K562 (cell line): ENCODE measurements around the gene NAPA. TPM values are rescaled to one million over a fixed set of nuclear protein-coding genes. Genes with fewer than 3 reads are reported as not detected.

ENCODE experiments used
- ATAC-seq: fragments of 200-7000 bp; cut with Tn5 transposase; 3 replicates; pipeline ENCODE4 v1.9.1; 2020; ENCODE audit warnings: moderate library complexity
- BruUV-seq: library from RNA; stranded (reverse); fragments of 400-500 nt; replicated peaks from 2 replicates; lab custom pipeline; 2021; lab: Mats Ljungman, UMichigan
- CTCF ChIA-PET: fragments of 300-600 bp; formaldehyde crosslinking; extraction: SDS; loops from one replicate; lab custom pipeline; 2021; ENCODE audit warnings: low intra/inter-chr PET ratio; lab: Yijun Ruan, JAX
- POLR2A ChIA-PET: fragments of 300-600, 350-650 bp; sonication (Branson Sonifier 250); formaldehyde crosslinking; extraction: SDS; loops from one replicate; lab custom pipeline; 2021; ENCODE audit warnings: antibody characterized with exemption, inconsistent platforms; lab: Yijun Ruan, JAX
- DNase-seq, 4 experiments: peaks; one replicate each; pipeline versions ENCODE4 v3.0.0 to v3.0.0-alpha.2; 2011 to 2018; ENCODE audit warnings: low spot score in 3 of 4, mixed read lengths in 3 of 4; ENCODE audit errors: extremely low read depth in 1 of 4
- FAIRE-seq: peaks from 2 replicates; lab custom pipeline; 2011; peaks lifted over from hg19 to GRCh38; lab: Jason Lieb, UNC
- H2AFZ ChIP-seq: 2 replicates; pipeline ENCODE4 v1.6.0; 2011; ENCODE audit warnings: low read depth, low read length, control low read depth, inconsistent platforms
- H3K27ac ChIP-seq: fragments of 200-600 bp; 3 replicates; pipeline ENCODE4 v1.8.0; 2011; ENCODE audit warnings: low read depth, mild to moderate bottlenecking, control low read depth, inconsistent platforms, low read length, moderate library complexity, mixed read lengths; ENCODE audit errors: extremely low read depth
- H3K27me3 ChIP-seq, 2 experiments: fragments of 300-600 bp in 1 of 2; 2 replicates in 1 of 2; 3 replicates in 1 of 2; pipeline versions ENCODE4 v1.6.0 to v1.8.0; 2011; ENCODE audit warnings: inconsistent platforms in 2 of 2, low read length in 2 of 2, mild to moderate bottlenecking in 1 of 2, mixed read lengths in 1 of 2, moderate library complexity in 1 of 2; ENCODE audit not compliant: control insufficient read depth in 2 of 2, insufficient read depth in 2 of 2
- H3K36me3 ChIP-seq: fragments of 300-600 bp; 3 replicates; pipeline ENCODE4 v1.8.0; 2011; ENCODE audit warnings: mild to moderate bottlenecking, low read length, inconsistent platforms; ENCODE audit not compliant: control insufficient read depth, insufficient read depth
- H3K4me1 ChIP-seq, 2 experiments: fragments of 200-600 bp in 1 of 2; replicated peaks in 1 of 2; 2 replicates in 1 of 2; 3 replicates in 1 of 2; pipeline versions ENCODE4 v1.5.1 to v1.8.0; 2011; ENCODE audit warnings: inconsistent platforms in 2 of 2, low read length in 2 of 2, mild to moderate bottlenecking in 1 of 2, mixed read lengths in 1 of 2, moderate library complexity in 1 of 2; ENCODE audit not compliant: control insufficient read depth in 2 of 2, insufficient read depth in 2 of 2
- H3K4me2 ChIP-seq: 2 replicates; pipeline ENCODE4 v1.6.1; 2011; ENCODE audit warnings: low read length, control low read depth, inconsistent platforms, mixed read lengths; ENCODE audit not compliant: insufficient read depth
- H3K4me3 ChIP-seq: fragments of 200-600 bp; sonication (generic), shearing (Covaris generic); 2 replicates; pipeline ENCODE4 v1.5.1; 2016; ENCODE audit warnings: control low read depth, inconsistent platforms
- H3K79me2 ChIP-seq: fragments of 200-600 bp; 3 replicates; pipeline ENCODE4 v1.8.0; 2011; ENCODE audit warnings: low read length, inconsistent platforms; ENCODE audit not compliant: control insufficient read depth, insufficient read depth
- H3K9ac ChIP-seq, 2 experiments: 2 replicates each; pipeline versions ENCODE4 v1.6.0 to v1.6.1; 2011; ENCODE audit warnings: low read depth in 2 of 2, low read length in 2 of 2, control low read depth in 1 of 2, inconsistent platforms in 1 of 2, mild to moderate bottlenecking in 1 of 2, mixed read lengths in 1 of 2; ENCODE audit not compliant: insufficient read depth in 1 of 2
- H3K9me1 ChIP-seq: one replicate; pipeline ENCODE4 v1.6.0; 2011; ENCODE audit warnings: inconsistent platforms, mild to moderate bottlenecking, low read length, moderate library complexity; ENCODE audit not compliant: control insufficient read depth, insufficient read depth
- H3K9me3 ChIP-seq: replicated peaks from 2 replicates; pipeline ENCODE4 v1.5.1; 2011; ENCODE audit warnings: low read depth, low read length, inconsistent platforms; ENCODE audit not compliant: control insufficient read depth, insufficient read depth
- H4K20me1 ChIP-seq: replicated peaks from 2 replicates; pipeline ENCODE4 v1.6.1; 2011; ENCODE audit warnings: low read length, inconsistent platforms, mixed read lengths; ENCODE audit not compliant: control insufficient read depth, insufficient read depth
- CTBP1 ChIP-seq: fragments of 450-650 bp; IDR thresholded peaks from 2 replicates; pipeline ENCODE4 v1.6.1; 2016; ENCODE audit warnings: borderline replicate concordance
- DPF2 ChIP-seq: fragments of 450-650 bp; IDR thresholded peaks from 2 replicates; pipeline ENCODE4 v1.6.1; 2016
- ELF1 ChIP-seq: fragments of 200-800 bp; sonication (Bioruptor generic); IDR thresholded peaks from 2 replicates; pipeline ENCODE4 v1.6.1; 2016; ENCODE audit warnings: missing genetic modification characterization, missing compliant biosample characterization
- ELF4 ChIP-seq: fragments of 450-650 bp; formaldehyde crosslinking; IDR thresholded peaks from 2 replicates; pipeline ENCODE4 v1.4.0; 2022; ENCODE audit warnings: missing genetic modification characterization
- HCFC1 ChIP-seq: IDR thresholded peaks from 2 replicates; pipeline ENCODE4 v1.6.1; 2012; ENCODE audit warnings: low read depth, low read length, improper control_type of control experiment
- HDAC2 ChIP-seq: fragments of 450-650 bp; IDR thresholded peaks from 2 replicates; pipeline ENCODE4 v1.6.1; 2016; ENCODE audit warnings: mild to moderate bottlenecking
- MEIS2 ChIP-seq: fragments of 450-650 bp; IDR thresholded peaks from 2 replicates; pipeline ENCODE4 v1.6.1; 2014; ENCODE audit warnings: mild to moderate bottlenecking; ENCODE audit not compliant: partially characterized antibody
- SP1 ChIP-seq: sonication (generic); formaldehyde crosslinking; IDR thresholded peaks from 2 replicates; pipeline ENCODE4 v1.8.1; 2022; ENCODE audit warnings: mild to moderate bottlenecking, missing genetic modification reagents
- YY1 ChIP-seq, 3 experiments: IDR thresholded peaks; 2 replicates each; pipeline ENCODE4 v1.6.1; 2011; ENCODE audit warnings: low read length in 2 of 3, mild to moderate bottlenecking in 2 of 3, moderate library complexity in 2 of 3, borderline replicate concordance in 1 of 3, control low read depth in 1 of 3, low read depth in 1 of 3; ENCODE audit not compliant: insufficient read depth in 3 of 3, insufficient replicate concordance in 2 of 3, control insufficient read depth in 1 of 3, insufficient read length in 1 of 3; ENCODE audit errors: extremely low read depth in 1 of 3
- ZBTB8A ChIP-seq: fragments of 450-650 bp; IDR thresholded peaks from 2 replicates; pipeline ENCODE4 v1.6.1; 2018; ENCODE audit warnings: mild to moderate bottlenecking, moderate library complexity; ENCODE audit not compliant: partially characterized antibody
- ZNF143 ChIP-seq: sonication (generic); formaldehyde crosslinking; IDR thresholded peaks from 2 replicates; pipeline ENCODE4 v1.9.0; 2022; ENCODE audit warnings: mild to moderate bottlenecking, missing genetic modification reagents
- WGBS: fragments of 100-300 bp; shearing (Covaris generic); methylation state at CpG from one replicate; pipeline ENCODE4 v1.1.6; 2016; ENCODE audit warnings: low coverage, mixed read lengths; ENCODE audit not compliant: insufficient coverage; ENCODE audit errors: missing lambda C conversion rate; 5-methylcytosine and 5-hydroxymethylcytosine counted together
- in situ Hi-C: fragments of 300-500 bp; cut with MboI; formaldehyde crosslinking; loops from 4 replicates; pipeline ENCODE4 v1.15.0; 2018; ENCODE audit warnings: inconsistent platforms, mixed read lengths
- intact Hi-C: fragments of 100-400 bp; cut with micrococcal nuclease; formaldehyde crosslinking; loops from 2 replicates; pipeline ENCODE4 v1.14.2; 2022
- polyA plus RNA-seq, 8 experiments: library from polyadenylated mRNA; depleted of rRNA in 4 of 8; stranded (reverse) in 5 of 8; unstranded in 3 of 8; fragments of >200 nt; fragmentation: Nextera tagmentation in 2 of 8; fragmentation: Illumina TruSeq in 1 of 8; extraction: Ambion mirVana in 2 of 8; extraction: Trizol in 1 of 8; gene quantifications; 2 replicates each; pipeline versions ENCODE4 v1.2.1 to v1.2.3, GENCODE V29; 2011 to 2014; ENCODE audit warnings: inconsistent platforms in 1 of 8, missing spikeins in 1 of 8
- total RNA-seq, 7 experiments: library from RNA; depleted of rRNA in 6 of 7; stranded (reverse); fragments of >200 nt in 6 of 7; fragmentation: Illumina TruSeq in 2 of 7; extraction: Trizol in 2 of 7; gene quantifications; 2 replicates each; pipeline versions ENCODE4 v1.2.1 to v1.2.3, GENCODE V29; 2011 to 2021; ENCODE audit warnings: low replicate concordance in 1 of 7
- TF ChIP-seq, protein P1 (sequence below): fragments of 450-650 bp; IDR thresholded peaks from 2 replicates; pipeline ENCODE4 v1.6.1; 2016
- TF ChIP-seq, protein P2 (sequence below), 2 experiments: IDR thresholded peaks in 1 of 2; conservative IDR thresholded peaks in 1 of 2; 2 replicates each; pipeline ENCODE4 v1.6.1; 2016; ENCODE audit warnings: low read depth in 2 of 2, mild to moderate bottlenecking in 1 of 2, missing compliant biosample characterization in 1 of 2, missing genetic modification characterization in 1 of 2, moderate library complexity in 1 of 2
- TF ChIP-seq, protein P3 (sequence below): IDR thresholded peaks from 2 replicates; pipeline ENCODE4 v1.6.1; 2016; ENCODE audit warnings: missing genetic modification characterization, missing compliant biosample characterization

NAPA gene
- total and polyA plus RNA-seq, 9 of the 15 experiments (the other 6 are each of a cell fraction or from before 2014, with no cell fraction given) = 5.4 to 98.6 (median 77.5) TPM

DNA sequence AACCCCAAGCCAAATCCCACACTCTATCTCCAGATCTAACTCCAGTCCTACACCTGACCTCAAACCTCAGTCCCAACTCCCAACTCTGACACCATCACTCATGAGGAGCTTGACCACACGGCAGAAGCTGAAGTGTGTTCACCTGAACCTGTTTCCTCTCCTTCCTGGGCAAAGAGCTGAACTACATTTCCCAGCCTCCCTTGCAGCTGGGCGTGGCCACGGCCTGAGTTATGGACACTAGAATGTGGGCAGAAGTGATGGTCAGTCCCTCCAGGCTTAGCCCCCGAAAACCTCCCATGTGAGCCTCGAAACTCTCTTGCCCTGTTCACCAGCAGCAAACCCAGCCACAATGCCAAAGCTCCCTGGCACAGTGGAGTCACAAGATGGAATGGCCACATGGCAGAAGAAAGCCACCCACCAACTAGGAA is 76.1 kb downstream of the NAPA start:
- Histone ChIP-seq H3K9me3 (no peaks in the 10 kb centered on the region), H3K9me1 (peaks cover 3% of the 10 kb centered on the region), H3K4me2 (no peak overlapping the region), H2AFZ (no peak overlapping the region), H3K27me3 (peaks cover 7 to 18% of the 10 kb centered on the region in 2 experiments; a peak in 3 of 5 replicates), H3K36me3 (no peaks in the 10 kb centered on the region), H3K79me2 (no peaks in the 10 kb centered on the region), H4K20me1 (peaks cover 19% of the 10 kb centered on the region; the same call in 1 of the 2 replicates), H3K9ac (no peak overlapping the region), H3K4me3 (no peak overlapping the region), H3K4me1 (no peaks in the 10 kb centered on the region; a peak in 1 of 5 replicates), H3K27ac (no peak overlapping the region)
- WGBS = 0% methylated on average over 5 of the region's 5 CpGs
- intact Hi-C loops = loop anchor here (5.0 kb wide), 2 partner anchors 43 to 78 kb away; partner anchors contain the start of genes KPTN and NAPA
- in situ Hi-C loops = loop anchor here (5.0 kb wide), 1 partner anchor 258 kb away; no protein-coding TSS in a partner anchor
- CTCF ChIA-PET = interaction anchor here (0.5 to 4.6 kb wide), 3 partner anchors 56 to 269 kb away, joined by 3 to 79 read pairs (median 28); no protein-coding TSS in a partner anchor
- no TSS peak for BruUV-seq
- DNase-seq (no peak), FAIRE-seq (peak; percentile 96), ATAC-seq (peak; percentile 72)
- POLR2A ChIA-PET = interaction anchor here (1.0 kb wide), 1 partner anchor 9 kb away, joined by 3 read pairs; no protein-coding TSS in a partner anchor
- TF ChIP-seq SP1 (CRISPR knock-in tag) (peak; percentile 92), CTBP1 (peak; percentile 24; the same call in 1 of the 2 replicates), HCFC1 (peak; percentile 94), ZNF143 (CRISPR knock-in tag) (peak; percentile 92), ELF4 (CRISPR knock-in tag) (0 out of 2 replicates have a peak, but pooled peaks have one; percentile 51), DPF2 (0 out of 2 replicates have a peak, but pooled peaks have one; percentile 15), MEIS2 (peak; percentile 45), YY1 (IDR thresholded peaks at IDR 0.05; ENCODE audit: borderline replicate concordance in 1 of 3, control insufficient read depth in 1 of 3, extremely low read depth in 1 of 3, insufficient read depth in 3 of 3, insufficient read length in 1 of 3, insufficient replicate concordance in 2 of 3, low read depth in 1 of 3, low read length in 2 of 3) (peak in 1 of 3 experiments; percentile 55), HDAC2 (no peak), ELF1 (tag) (peak; percentile 53), ZBTB8A (no peak)
- TF ChIP-seq, protein P1, sequence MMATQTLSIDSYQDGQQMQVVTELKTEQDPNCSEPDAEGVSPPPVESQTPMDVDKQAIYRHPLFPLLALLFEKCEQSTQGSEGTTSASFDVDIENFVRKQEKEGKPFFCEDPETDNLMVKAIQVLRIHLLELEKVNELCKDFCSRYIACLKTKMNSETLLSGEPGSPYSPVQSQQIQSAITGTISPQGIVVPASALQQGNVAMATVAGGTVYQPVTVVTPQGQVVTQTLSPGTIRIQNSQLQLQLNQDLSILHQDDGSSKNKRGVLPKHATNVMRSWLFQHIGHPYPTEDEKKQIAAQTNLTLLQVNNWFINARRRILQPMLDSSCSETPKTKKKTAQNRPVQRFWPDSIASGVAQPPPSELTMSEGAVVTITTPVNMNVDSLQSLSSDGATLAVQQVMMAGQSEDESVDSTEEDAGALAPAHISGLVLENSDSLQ = peak; percentile 70
- TF ChIP-seq, protein P2, sequence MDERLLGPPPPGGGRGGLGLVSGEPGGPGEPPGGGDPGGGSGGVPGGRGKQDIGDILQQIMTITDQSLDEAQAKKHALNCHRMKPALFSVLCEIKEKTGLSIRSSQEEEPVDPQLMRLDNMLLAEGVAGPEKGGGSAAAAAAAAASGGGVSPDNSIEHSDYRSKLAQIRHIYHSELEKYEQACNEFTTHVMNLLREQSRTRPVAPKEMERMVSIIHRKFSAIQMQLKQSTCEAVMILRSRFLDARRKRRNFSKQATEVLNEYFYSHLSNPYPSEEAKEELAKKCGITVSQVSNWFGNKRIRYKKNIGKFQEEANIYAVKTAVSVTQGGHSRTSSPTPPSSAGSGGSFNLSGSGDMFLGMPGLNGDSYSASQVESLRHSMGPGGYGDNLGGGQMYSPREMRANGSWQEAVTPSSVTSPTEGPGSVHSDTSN (CRISPR knock-in tag; IDR thresholded peaks at IDR 0.05; ENCODE audit: low read depth) = no peak
- TF ChIP-seq, protein P2 (tag; conservative IDR thresholded peaks at IDR 0.05; ENCODE audit: low read depth) = peak; percentile 23; the same call in 1 of the 2 replicates
- TF ChIP-seq, protein P3, sequence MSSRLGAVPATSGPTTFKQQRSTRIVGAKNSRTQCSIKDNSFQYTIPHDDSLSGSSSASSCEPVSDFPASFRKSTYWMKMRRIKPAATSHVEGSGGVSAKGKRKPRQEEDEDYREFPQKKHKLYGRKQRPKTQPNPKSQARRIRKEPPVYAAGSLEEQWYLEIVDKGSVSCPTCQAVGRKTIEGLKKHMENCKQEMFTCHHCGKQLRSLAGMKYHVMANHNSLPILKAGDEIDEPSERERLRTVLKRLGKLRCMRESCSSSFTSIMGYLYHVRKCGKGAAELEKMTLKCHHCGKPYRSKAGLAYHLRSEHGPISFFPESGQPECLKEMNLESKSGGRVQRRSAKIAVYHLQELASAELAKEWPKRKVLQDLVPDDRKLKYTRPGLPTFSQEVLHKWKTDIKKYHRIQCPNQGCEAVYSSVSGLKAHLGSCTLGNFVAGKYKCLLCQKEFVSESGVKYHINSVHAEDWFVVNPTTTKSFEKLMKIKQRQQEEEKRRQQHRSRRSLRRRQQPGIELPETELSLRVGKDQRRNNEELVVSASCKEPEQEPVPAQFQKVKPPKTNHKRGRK (tag) = no peak
